Duodenal mucosa (tissue), 2 donors: ENCODE data around the gene AADACL4.
"Not testable (repeated sequence)": the region's sequence is repeated elsewhere in the genome, so short reads cannot be mapped to it uniquely, and the experiment has no call there.

Experiments
- H3K27ac ChIP-seq: one replicate; pipeline ENCODE4 v1.7.0; 2013; ENCODE audit warnings: low read depth, low read length
- H3K27me3 ChIP-seq, 2 donors: one replicate each; pipeline ENCODE4 v1.7.0; 2013; ENCODE audit warnings: low read length in 2 of 2, control low read depth in 1 of 2; ENCODE audit not compliant: insufficient read depth in 2 of 2, control insufficient read depth in 1 of 2
- H3K36me3 ChIP-seq, 2 donors: one replicate each; pipeline ENCODE4 v1.7.0; 2013; ENCODE audit warnings: low read length in 2 of 2, control low read depth in 1 of 2; ENCODE audit not compliant: insufficient read depth in 2 of 2, control insufficient read depth in 1 of 2
- H3K4me1 ChIP-seq, 2 donors: one replicate each; pipeline ENCODE4 v1.7.0; 2013; ENCODE audit warnings: low read length in 2 of 2, control low read depth in 1 of 2; ENCODE audit not compliant: insufficient read depth in 2 of 2, control insufficient read depth in 1 of 2
- H3K4me3 ChIP-seq, 2 donors: one replicate each; pipeline ENCODE4 v1.7.0; 2013; ENCODE audit warnings: low read length in 2 of 2, low read depth in 1 of 2
- H3K9ac ChIP-seq, 2 donors: one replicate each; pipeline ENCODE4 v1.7.0; 2013; ENCODE audit warnings: low read length in 2 of 2, low read depth in 1 of 2
- H3K9me3 ChIP-seq, 2 donors: one replicate each; pipeline ENCODE4 v1.7.0; 2013; ENCODE audit warnings: low read length in 2 of 2, control low read depth in 1 of 2; ENCODE audit not compliant: control insufficient read depth in 1 of 2

Gene AADACL4

GRCh38 chr1:12656575-12656974, 12.7 kb downstream of the AADACL4 start:
- Histone ChIP-seq H3K27me3 (no peaks in the 10 kb centered on the region), H3K4me1 (no peaks in the 10 kb centered on the region), H3K4me3 (no peak overlapping the region), H3K9me3 (peaks cover 8 to 14% of the 10 kb centered on the region in 2 donors), H3K27ac (no peak overlapping the region), H3K36me3 (peaks cover 0 to 2% of the 10 kb centered on the region in 2 donors), H3K9ac (no peak overlapping the region)

GRCh38 chr1:12657060-12657884, 13.4 kb downstream of the AADACL4 start:
- H3K27me3 ChIP-seq, result no peaks in the 10 kb centered on the region
- no peaks in the 10 kb centered on the region for H3K4me1 ChIP-seq
- H3K9ac ChIP-seq, result no peak overlapping the region
- no peak overlapping the region for H3K27ac ChIP-seq
- peaks cover 8 to 14% of the 10 kb centered on the region in 2 donors for H3K9me3 ChIP-seq
- peaks cover 0 to 2% of the 10 kb centered on the region in 2 donors for H3K36me3 ChIP-seq
- no peak overlapping the region for H3K4me3 ChIP-seq

GRCh38 chr1:12657885-12658512, 14.1 kb downstream of the AADACL4 start:
- H3K27me3 ChIP-seq, result not testable (repeated sequence)

GRCh38 chr1:12658531-12659453, 14.9 kb downstream of the AADACL4 start:
- peaks cover 15 to 21% of the 10 kb centered on the region in 2 donors for H3K9me3 ChIP-seq
- H3K4me3 ChIP-seq, result no peak overlapping the region
- H3K4me1 ChIP-seq, result no peaks in the 10 kb centered on the region
- H3K36me3 ChIP-seq, result peaks cover 0 to 2% of the 10 kb centered on the region in 2 donors
- H3K27ac ChIP-seq, result no peak overlapping the region
- H3K9ac ChIP-seq, result no peak overlapping the region
- H3K27me3 ChIP-seq, result no peaks in the 10 kb centered on the region

More at GRCh38 chr1:12657885-12658512, 14.1 kb downstream of the AADACL4 start:
- not testable (repeated sequence) for H3K36me3 ChIP-seq, H3K4me1 ChIP-seq, H3K9ac ChIP-seq, H3K27ac ChIP-seq, H3K4me3 ChIP-seq
- peaks cover 9 to 17% of the 10 kb centered on the region in 2 donors for H3K9me3 ChIP-seq

- H3K36me3 ChIP-seq, result no peaks in the 10 kb centered on the region
- H3K9ac ChIP-seq, result no peak overlapping the region
- H3K27me3 ChIP-seq, result no peaks in the 10 kb centered on the region
- H3K9me3 ChIP-seq, result peaks cover 7% of the 10 kb centered on the region in 2 donors
- H3K27ac ChIP-seq, result no peak overlapping the region
- no peaks in the 10 kb centered on the region for H3K4me1 ChIP-seq
- no peak overlapping the region for H3K4me3 ChIP-seq
Observed at GRCh38 chr1:12661606-12662219, 17.8 kb downstream of the AADACL4 start.

- Histone ChIP-seq H3K9ac (no peak overlapping the region), H3K36me3 (no peaks in the 10 kb centered on the region), H3K4me1 (no peaks in the 10 kb centered on the region), H3K9me3 (peaks cover 7% of the 10 kb centered on the region in 2 donors), H3K27ac (no peak overlapping the region), H3K27me3 (no peaks in the 10 kb centered on the region), H3K4me3 (no peak overlapping the region)
Observed at GRCh38 chr1:12662556-12662955, 18.7 kb downstream of the AADACL4 start.

- H3K9ac ChIP-seq, result no peak overlapping the region
- no peaks in the 10 kb centered on the region for H3K36me3 ChIP-seq
- H3K4me1 ChIP-seq, result no peaks in the 10 kb centered on the region
- H3K9me3 ChIP-seq, result peaks cover 7% of the 10 kb centered on the region in 2 donors
- H3K4me3 ChIP-seq, result no peak overlapping the region
- no peak overlapping the region for H3K27ac ChIP-seq
- H3K27me3 ChIP-seq, result no peaks in the 10 kb centered on the region
Observed at GRCh38 chr1:12665511-12665910, 21.6 kb downstream of the AADACL4 start.

GRCh38 chr1:12666141-12666735, 22.4 kb downstream of the AADACL4 start:
- Histone ChIP-seq H3K4me3 (no peak overlapping the region), H3K27me3 (no peaks in the 10 kb centered on the region), H3K4me1 (no peaks in the 10 kb centered on the region), H3K27ac (no peak overlapping the region), H3K9me3 (peaks cover 7% of the 10 kb centered on the region in 2 donors), H3K9ac (no peak overlapping the region), H3K36me3 (no peaks in the 10 kb centered on the region)

- no peaks in the 10 kb centered on the region for H3K27me3 ChIP-seq
- no peak overlapping the region for H3K4me3 ChIP-seq
- no peaks in the 10 kb centered on the region for H3K4me1 ChIP-seq
- H3K9me3 ChIP-seq, result no peaks in the 10 kb centered on the region
- no peak overlapping the region for H3K27ac ChIP-seq
- no peak overlapping the region for H3K9ac ChIP-seq
- H3K36me3 ChIP-seq, result no peaks in the 10 kb centered on the region
Observed at GRCh38 chr1:12669529-12670068, 25.7 kb downstream of the AADACL4 start.
